GM21717 (cell line): ENCODE results near the gene ZNF628.
"Not testable (repeated sequence)": the region's sequence is repeated elsewhere in the genome, so short reads cannot be mapped to it uniquely, and the experiment has no call there.

Experiments
- ATAC-seq: cut with Tn5 transposase; IDR thresholded peaks from one replicate; pipeline ENCODE4 v1.9.1; 2021; ENCODE audit warnings: mild to moderate bottlenecking, moderate library complexity; ENCODE audit not compliant: unreplicated experiment

The ZNF628 gene

DNA sequence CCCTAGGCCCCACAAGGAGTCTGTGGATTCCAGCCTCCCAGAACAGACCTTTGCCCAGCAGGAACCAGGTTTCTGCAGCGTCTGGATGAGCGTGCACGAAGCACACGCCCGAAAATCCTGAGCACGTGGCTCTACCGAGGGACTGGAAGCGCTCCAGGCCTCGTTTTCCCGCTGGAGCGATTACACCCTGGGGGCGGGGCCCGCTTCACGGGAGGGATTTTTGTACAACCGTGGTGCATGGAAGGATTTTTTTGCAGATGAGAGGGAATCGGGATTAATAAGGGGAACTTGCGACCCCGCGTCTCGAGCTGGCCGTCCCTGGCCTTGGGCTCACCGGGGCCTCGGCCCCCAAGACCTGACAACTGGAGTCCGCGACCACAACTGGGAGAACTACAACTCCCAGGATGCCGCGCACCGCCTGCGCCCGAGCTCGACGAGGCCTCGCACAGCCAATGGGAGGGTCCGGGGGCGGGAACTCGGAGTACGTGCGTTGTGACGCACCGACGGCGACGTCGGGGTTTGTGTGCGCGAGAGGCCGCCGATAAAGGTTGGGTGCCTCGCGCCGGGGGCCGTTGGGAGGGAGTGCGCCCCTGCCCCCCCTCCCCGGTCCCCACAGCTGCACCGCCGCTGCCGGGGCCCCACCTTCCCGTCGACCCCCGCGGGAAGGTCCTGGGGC is at the start of gene ZNF628:
Gene ZNF628 (plus strand): TSS at position 518 of the 676 bp plus-strand sequence. CDS start 3,294 bp downstream, outside the sequence.
- peak; percentile 67 for ATAC-seq

DNA sequence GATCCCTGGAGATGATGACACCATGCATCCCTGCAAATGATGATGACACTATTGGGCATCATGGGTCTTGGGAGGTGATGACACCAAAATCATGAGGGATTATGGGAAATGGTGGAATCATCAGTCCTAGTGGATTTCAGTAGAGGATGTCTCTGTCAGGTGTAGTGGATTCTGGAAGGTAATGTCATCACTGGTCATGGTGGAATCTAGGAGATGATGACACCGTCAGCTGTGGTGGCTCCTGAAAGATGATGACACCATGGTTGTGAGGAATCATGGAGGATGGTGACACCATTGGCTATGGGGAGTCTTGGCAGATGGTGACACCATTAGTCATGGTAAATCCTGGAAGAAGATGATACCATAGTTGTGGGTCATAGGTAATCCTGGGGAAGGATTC is 45.2 kb upstream of the ZNF628 start:
- ATAC-seq, result no peak

DNA sequence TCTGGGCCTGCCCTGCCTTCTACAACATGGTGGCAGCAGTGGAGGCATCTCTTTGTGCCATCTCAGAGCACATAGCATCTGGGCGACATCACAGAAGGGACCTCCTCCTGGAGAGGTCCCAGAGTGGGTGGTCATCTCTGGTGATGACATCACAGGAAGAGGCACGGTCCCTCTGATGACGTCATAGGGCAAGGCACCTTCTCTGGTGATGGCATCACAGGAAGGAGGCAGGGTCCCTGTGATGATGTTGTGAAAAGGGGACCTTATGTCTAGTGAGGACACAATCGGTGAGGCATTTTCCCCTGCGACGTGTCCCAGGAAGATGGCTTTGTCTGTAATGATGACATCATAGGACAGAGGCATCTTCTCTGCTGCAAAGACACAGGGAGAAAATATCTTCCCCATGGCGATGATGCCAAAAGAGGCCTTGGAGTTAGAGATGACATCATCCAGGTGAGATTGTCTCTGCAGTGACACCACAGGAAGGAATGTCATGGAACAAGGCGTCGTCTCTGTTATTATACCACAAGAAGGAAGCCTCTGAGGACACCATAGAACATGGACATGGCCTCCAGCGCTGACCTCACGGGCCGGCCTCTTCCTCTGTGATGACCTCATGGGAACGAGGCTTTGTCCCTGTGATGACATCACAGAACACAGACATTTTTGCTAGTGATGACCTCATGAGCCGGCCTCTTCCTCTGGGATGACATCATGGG is 44.0 kb upstream of the ZNF628 start:
- ATAC-seq, result no peak

DNA sequence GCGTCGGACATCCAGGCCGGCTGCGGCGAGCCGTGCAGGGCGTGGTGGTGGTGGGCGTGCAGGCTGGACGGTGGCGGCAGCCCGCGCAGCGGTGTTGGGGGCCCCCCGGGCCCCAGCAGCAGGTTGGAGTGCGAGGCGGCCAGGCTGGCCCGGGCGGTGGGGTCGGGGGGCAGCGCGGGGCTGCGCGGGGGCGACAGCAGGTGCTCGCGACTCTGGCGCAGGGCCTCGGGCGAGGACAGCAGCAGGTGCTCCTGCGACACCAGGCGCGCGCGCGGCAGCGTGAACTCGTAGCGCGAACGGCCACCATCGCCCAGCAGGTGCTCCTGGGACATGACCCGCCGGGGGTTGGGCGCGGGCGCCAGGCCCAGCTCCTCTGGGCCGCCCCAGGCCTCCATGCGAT is 43.1 kb upstream of the ZNF628 start:
- no peak for ATAC-seq

DNA sequence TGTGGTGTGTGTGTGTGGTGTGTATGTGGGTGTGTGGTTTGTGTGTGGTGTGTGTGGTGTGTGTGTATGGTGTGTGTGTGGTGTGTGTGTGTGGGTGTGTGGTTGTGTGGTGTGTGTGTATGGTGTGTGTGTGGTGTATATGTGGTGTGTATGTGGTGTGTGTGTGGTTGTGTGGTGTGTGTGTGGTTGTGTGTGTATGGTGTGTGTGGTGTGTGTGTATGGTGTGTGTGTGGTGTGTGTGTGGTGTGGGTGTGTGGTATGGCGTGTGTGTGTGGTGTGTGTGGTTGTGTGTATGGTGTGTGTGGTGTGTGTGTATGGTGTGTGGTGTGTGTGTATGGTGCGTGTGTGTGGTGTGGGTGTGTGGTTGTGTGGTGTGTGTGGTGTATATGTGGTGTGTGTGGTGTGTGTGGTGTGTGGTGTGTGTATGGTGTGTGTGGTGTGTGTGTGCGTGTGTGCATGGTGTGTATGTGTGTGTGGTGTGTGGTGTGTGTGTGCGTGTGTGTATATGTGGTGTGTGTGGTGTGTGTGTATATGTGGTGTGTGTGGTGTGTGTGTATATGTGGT is 42.0 kb upstream of the ZNF628 start:
- no peak for ATAC-seq

DNA sequence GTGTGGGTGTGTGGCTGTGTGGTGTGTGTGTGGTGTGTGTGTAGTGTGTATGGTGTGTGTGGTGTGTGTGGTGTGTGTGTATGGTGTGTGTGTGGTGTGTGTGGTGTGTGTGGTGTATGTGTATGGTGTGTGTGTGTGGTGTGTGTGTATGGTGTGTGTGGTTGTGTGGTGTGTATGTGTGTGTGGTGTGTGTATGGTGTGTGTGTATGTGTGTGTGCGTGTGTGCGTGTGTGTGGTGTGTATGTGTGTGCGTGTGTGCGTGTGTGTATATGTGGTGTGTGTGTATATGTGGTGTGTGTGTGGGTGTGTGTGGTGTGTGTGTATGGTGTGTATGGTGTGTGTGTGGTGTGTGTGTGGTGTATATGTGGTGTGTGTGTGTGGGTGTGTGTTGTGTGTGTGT is 41.4 kb upstream of the ZNF628 start:
- no peak for ATAC-seq

DNA sequence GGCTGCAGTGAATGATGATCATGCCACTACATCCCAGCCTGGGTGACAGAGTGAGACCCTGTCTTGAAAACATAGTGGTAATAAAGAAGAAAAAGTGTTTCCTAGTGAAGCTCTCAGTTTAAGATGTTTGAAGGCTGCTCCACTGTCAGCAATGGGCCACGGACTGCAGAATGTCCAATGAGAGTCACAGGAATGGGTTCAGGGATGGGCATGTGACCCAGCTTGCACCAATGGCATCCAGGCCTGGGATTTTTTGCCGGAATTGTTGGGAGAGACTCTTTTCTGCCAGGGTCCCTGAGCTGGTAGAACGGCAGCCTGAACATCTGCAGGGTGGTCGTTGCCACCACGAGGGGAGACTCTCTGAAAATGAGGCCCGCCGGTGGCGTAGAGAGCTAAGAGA is 39.6 kb upstream of the ZNF628 start:
- ATAC-seq, result no peak

DNA sequence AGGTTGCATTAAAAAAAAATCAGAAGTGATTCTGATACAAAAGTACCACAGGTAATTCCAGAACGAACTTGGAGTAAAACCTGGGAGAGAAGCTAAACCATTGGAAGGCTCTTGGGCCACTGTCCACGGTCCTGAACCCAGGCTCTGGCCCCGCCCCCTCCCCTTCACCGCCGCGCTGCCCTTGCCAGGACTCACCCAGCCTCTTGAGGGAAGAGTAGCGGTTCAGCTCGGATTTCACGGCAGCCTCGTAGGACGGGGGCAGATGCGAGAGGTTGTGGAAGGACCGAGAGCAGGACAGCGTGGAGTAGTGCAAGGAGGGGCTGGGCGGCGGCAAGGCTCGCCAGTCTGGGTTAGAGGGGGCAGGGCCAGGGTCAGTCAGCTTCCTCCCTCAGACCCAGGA is 39.0 kb upstream of the ZNF628 start:
- no peak for ATAC-seq

DNA sequence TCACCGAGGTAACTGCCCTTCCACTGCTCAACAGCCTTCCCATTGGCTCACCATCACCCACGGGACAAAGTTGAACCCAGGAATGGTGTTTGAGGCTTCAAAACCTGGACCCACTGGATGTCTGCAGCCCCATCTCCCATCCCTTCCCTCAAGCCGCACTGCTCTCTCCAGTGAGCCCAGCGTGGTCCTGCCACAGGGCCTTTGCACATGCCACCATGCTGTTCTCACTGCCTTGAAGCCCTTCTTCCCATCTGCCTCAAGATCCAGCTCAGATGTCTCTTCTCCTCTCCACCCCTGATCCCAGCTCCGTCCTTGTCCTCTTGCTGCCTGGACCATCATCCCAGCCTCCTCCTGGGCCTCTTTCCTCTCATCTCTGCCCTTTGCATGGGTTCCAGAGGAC is 37.4 kb upstream of the ZNF628 start:
- no peak for ATAC-seq

DNA sequence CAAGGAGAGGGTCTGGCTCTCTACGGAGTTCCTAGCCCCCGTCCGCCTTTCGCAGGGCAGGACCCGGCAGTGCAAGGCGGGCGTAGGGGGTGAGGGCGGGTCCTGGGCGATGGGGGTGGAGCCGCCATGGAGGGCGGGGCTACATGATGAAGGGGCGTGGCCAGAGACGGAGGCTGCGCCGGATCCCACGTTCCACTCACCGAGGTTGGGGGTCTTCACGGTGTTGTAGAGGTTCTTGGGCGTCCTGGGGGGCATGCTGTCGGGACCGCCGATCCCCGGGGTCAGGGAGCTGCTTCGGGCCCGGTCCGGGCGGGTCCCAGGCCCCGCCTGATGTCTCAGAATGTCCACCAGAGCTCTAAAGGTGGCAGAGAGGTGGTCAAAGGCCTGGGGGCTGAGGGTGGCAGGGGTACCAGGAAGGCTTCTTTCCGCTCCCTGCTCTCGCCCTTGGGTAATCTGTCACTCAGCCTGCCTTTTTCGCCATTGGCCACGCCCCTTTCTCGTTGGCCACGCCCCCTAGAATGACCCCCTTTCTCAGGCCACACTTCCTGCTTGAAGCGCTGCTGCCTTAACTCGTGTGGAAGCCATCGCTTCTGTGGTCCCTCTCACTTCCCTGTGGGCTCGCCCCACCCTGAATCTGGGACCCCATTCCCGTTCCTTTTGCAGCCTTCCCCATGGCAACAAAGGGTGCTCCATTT is 35.9 kb upstream of the ZNF628 start:
- ATAC-seq, result no peak

DNA sequence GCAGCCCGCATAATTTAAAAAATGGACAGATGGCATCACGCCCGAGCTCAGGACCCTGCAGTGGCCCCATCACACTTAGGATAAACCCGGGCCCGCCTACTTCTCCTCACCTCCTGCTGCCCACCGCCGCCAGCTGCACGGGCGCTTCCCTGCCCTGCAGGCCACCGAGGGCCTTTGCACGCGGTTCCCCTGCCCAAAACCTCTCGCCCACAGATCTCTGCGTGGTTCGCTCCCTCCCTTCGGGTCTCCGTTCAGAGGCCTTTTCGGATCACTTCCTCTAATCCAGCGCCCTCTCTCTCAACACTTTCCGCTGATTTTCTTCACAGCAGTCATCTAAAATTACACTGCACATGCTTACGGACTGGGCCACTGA is 35.1 kb upstream of the ZNF628 start:
- no peak for ATAC-seq

DNA sequence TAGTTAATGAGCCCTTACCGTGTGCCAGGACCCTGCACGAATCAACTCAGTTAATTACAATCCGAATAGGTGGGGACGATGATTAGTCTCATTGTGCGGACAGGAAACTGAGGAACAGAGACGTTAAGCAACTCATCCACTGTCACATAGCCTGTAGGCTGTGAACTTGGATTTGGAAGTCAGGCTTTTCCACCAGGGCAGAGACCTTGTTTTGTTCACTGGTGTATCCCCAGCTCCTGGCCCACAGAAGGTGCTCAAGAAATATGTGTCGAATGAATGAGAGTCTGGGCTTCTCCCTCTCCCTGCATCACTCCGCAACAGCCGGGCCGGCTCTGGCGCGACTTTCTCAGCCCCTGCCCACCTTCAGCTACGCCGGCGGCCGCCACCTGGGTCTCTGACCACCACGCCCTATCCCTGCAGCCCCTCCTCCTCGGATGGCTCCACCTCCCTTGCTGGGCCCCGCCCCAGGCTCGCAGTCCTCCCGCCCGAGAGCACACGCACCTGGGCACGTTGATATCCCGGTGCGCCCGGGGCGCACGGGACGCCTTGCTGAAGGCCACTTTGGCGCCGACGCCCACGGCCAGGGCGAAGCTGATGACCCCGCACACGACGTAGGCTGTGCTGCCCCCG is 34.6 kb upstream of the ZNF628 start:
- ATAC-seq, result no peak

DNA sequence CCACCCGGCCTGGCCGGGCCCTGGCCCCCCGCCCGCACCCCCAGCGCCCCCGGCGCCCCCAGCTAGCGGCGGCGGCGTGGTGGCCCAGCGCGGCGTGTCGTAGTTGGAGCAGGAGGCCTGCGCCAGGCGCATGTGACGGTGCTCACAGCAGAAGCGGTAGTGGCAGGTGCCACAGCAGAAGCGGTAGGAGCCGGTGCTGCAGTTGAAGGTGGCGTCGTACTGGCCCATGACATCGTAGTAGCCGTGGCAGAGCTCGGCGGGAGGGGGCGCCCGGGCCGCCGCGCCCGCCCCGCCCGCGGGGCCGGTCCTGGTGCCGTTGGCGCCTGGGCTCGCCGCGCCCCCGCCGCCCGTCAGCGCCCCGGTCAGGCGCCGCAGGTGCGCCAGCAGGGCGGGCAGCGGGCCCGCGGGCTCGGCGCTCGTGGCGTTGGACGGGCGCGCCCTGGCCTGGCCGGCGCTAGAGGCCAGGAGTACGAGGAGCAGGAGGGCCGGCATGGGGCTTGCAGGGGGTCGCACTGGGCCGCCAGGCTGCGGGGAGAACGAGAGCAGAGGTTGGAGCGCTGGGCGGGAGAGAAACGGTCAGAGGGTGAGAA is 34.0 kb upstream of the ZNF628 start:
- ATAC-seq, result no peak

DNA sequence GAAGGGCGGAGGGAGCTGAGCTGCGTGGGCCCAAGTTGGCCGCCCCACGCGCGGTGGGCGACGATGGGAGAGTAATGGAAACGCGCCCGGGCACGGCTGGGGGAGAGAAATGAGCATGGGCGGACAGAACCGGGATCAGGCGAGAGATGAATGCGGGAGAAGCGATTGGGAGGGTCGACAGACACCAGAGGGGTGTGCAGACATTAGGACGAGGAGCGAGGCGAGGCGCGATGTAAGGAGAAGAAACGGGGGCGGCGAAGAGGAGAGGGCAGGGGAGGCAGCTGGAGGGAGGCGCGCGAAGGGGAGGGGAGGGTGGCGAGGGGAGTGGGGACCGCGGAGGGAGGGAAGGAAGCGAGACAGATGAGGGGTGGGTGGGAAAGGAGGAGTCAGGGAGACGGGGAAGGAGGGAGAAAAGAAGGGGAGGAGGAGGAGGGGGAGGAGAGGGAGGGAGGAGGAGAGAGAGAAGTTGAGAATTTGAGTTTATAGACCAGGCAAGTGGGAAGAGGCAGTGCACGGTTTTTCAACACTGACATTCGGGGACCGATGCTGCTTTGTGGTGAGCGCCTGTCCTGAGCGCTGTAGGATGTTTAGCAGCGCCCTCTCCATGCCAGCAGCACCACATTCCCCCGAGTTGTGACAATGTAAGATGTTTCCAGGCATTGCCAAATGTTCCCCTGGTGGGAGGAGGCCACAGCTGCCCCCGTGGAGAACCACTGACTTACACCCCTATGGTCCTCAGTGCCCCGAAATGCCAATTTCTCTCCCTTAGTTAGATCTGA is 33.2 kb upstream of the ZNF628 start, which contains the start of gene SHISA7:
Gene SHISA7 (minus strand): TSS at position 256 of the 779 bp plus-strand sequence. CDS start 437 bp downstream, outside the sequence.
- ATAC-seq, result no peak

DNA sequence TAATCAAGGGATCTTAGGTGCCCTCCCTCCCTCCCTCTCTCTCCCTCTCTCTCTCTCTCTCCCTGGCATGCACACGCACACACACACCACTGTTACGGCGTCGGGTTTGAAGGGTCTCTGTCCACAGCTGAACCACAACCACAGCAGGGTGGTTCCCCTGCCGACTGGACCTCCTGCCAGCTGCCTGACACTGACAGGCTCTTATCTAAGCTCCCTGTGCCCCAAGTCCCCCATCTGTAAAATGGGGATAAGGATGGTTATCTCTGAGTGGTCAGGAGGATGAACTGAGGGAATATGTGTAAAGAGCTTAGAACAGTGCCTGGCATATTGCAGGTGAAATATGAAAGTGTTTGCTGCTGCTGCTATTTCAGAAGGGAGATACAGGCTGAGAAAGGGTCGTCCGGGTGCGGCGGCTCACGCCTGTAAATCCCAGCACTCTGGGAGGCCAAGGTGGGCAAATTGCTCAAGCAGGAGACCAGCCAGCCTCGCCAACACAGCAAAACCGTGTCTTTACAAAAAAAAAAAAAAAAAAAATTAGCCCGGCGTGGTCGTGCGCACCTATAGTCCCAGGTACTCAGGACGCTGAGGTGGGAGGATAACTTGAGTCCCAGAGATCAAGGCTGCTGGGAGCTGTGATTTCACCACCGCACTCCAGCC is 32.5 kb upstream of the ZNF628 start:
- no peak for ATAC-seq

DNA sequence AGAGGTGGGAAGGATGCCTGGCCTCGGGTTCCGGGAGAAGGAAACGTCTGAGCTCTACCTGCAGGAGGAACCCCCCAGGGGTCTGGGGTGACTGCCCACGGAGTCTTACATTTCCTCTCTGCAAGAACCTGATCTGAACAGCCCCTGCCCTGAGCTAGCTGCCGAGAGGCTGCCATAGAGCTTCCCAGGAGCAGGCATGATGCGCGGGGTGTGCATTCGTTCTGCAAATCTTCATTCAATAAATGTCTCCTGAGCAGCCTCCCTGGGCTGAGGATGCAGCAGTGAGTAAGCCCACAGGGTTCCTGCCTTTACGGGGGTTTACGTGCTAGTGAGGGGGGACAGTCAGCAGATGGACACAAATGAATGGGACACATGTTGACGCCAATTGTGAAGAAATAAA is 31.8 kb upstream of the ZNF628 start:
- ATAC-seq, result no peak

DNA sequence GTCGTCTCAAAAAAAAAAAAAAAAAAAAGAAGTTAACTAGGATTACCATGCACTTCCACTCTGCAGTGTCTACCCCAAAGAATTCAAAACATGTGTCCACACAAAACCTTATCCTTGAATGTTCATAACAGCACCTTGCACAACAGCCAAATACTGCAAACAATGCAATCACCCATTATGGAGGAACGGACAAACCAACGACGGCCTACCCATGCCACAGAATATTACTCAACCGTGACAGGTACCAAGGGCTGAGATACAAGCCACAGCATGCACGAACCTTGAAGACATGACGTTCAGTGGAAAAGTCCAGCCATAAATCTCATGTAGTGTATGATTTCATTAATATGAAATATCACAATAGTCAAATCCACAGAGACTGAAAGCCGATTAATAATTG is 30.4 kb upstream of the ZNF628 start:
- no peak for ATAC-seq

DNA sequence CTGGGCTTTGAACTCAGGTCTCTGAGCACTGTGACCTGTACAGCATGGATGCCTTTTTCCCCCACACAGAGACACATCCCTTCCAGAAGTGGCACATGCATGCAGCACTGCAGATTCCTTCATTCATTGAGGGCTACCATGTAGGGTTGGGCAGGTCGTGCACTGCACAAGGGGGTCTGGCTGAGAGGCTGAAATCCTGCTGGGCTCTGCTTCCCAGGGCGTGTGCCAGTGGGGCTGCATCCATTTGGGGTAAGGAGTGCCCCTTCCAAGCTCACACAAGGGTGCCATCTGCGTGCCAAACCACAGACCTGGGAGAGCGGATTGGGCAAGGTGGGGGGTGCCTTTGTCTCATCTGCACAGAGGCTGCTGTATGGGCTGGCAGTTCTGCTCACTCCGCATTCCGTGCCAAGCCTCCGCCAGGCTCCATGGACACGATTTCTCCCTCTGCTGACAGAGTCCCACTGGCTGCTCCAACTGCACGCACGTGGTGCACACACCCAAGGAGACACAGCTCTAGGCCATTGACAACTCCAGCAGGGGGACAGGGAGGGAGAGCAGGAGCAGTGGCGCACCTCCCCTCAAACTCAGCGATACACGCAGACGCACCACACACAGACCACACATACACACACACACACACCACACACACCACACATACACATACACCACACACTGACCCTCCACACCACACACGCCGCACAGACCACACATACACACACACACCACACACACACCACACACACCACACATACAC is 28.8 kb upstream of the ZNF628 start:
- ATAC-seq, result no peak

DNA sequence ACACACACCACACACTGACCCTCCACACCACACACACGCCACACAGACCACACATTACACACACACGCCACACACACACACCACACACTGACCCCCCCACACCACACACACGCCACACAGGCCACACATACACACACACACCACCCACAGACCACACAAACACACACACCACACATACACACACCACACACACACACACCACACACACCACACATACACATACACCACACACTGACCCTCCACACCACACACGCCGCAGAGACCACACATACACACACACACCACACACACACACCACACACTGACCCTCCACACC is 28.3 kb upstream of the ZNF628 start:
- not testable (repeated sequence) for ATAC-seq
